ENCODE data around the gene HSPA4. TPM values are rescaled to one million over a fixed set of nuclear protein-coding genes. Genes with fewer than 3 reads are reported as not detected.

Gene HSPA4
- total and polyA plus RNA-seq, 2 donors (not counting 1 experiment from before 2014, with no cell fraction given) = 18.1 to 95.0 TPM

- ChIA-PET CTCF (no interaction called here), POLR2A (no interaction called here)
- Histone ChIP-seq H3K4me2 (replicated peaks; ENCODE audit: low read depth, low read length, poor library complexity, severe bottlenecking) (no peak overlapping the region), H3K9ac (ENCODE audit: low read length) (no peak overlapping the region), H3K79me2 (ENCODE audit: control insufficient read depth, insufficient read depth, low read length) (no peaks in the 10 kb centered on the region), H2AFZ (ENCODE audit: insufficient read depth, low read depth, low read length, poor library complexity, severe bottlenecking) (no peak overlapping the region), H3K9me3 (ENCODE audit: control extremely low read depth in 1 of 3, control insufficient read depth in 2 of 3, insufficient read depth in 1 of 3, low read length in 2 of 3) (no peaks in the 10 kb centered on the region), H3K27ac (ENCODE audit: low read length in 2 of 2) (no peak overlapping the region), H3K27me3 (replicated peaks in 1 of 4; ENCODE audit: control extremely low read depth in 1 of 4, control insufficient read depth in 3 of 4, insufficient read depth in 4 of 4, low read length in 3 of 4) (no peaks in the 10 kb centered on the region), H4K20me1 (ENCODE audit: control insufficient read depth, insufficient read depth, low read length, poor library complexity, severe bottlenecking) (no peaks in the 10 kb centered on the region), H3K4me1 (ENCODE audit: control insufficient read depth in 2 of 2, insufficient read depth in 2 of 2, low read length in 2 of 2) (no peaks in the 10 kb centered on the region), H3K4me3 (ENCODE audit: control extremely low read depth in 1 of 5, extremely low read depth in 1 of 5, insufficient read depth in 1 of 5, low read depth in 2 of 5, low read length in 4 of 5) (no peak overlapping the region), H3K36me3 (replicated peaks in 1 of 2; ENCODE audit: control extremely low read depth in 1 of 2, control insufficient read depth in 1 of 2, extremely low read depth in 1 of 2, insufficient read depth in 2 of 2, low read length in 1 of 2) (no peaks in the 10 kb centered on the region)
- peaks cover 3% of the 10 kb centered on the region for H3K27me3 Mint-ChIP-seq
- H3K4me1 Mint-ChIP-seq = peaks cover 10% of the 10 kb centered on the region
- H3K4me3 Mint-ChIP-seq = no peak overlapping the region
- H3K27ac Mint-ChIP-seq = no peak overlapping the region
- DNase-seq (no peak), ATAC-seq (ENCODE audit: low read depth) (no peak)
- TF ChIP-seq CTCF (IDR thresholded peaks at IDR 0.05) (no peak), EZH2 (IDR thresholded peaks at IDR 0.05; ENCODE audit: borderline replicate concordance, insufficient read depth, low read depth, low read length, poor library complexity, severe bottlenecking) (no peak)
- WGBS (ENCODE audit: insufficient coverage) = 90% methylated on average over 2 of the region's 4 CpGs
- intact Hi-C loops (cut with micrococcal nuclease) = loop anchor here (10.0 kb wide), 2 partner anchors 496 to 1026 kb away; partner anchors contain the start of gene FSTL4
- H3K9me3 Mint-ChIP-seq (ENCODE audit: insufficient read depth) = no peaks in the 10 kb centered on the region
Measured at GRCh38 chr5:133119233-133119711, 67.5 kb downstream of the HSPA4 start.

GRCh38 chr5:133120156-133120750, 68.4 kb downstream of the HSPA4 start:
- H2AFZ ChIP-seq (ENCODE audit: insufficient read depth, low read depth, low read length, poor library complexity, severe bottlenecking) = no peak overlapping the region
- peaks cover 3% of the 10 kb centered on the region for H3K27me3 Mint-ChIP-seq
- H3K4me1 ChIP-seq (ENCODE audit: control insufficient read depth in 2 of 2, insufficient read depth in 2 of 2, low read length in 2 of 2) = no peaks in the 10 kb centered on the region
- DNase-seq (no peak), ATAC-seq (ENCODE audit: low read depth) (no peak)
- H3K9me3 Mint-ChIP-seq (ENCODE audit: insufficient read depth) = no peaks in the 10 kb centered on the region
- no peak overlapping the region for H3K4me2 ChIP-seq (replicated peaks; ENCODE audit: low read depth, low read length, poor library complexity, severe bottlenecking)
- H3K27ac ChIP-seq (ENCODE audit: low read length in 2 of 2) = no peak overlapping the region
- no peak overlapping the region for H3K4me3 ChIP-seq (ENCODE audit: control extremely low read depth in 1 of 5, extremely low read depth in 1 of 5, insufficient read depth in 1 of 5, low read depth in 2 of 5, low read length in 4 of 5)
- ChIA-PET POLR2A (no interaction called here), CTCF (no interaction called here)
- H3K4me3 Mint-ChIP-seq = no peak overlapping the region
- H4K20me1 ChIP-seq (ENCODE audit: control insufficient read depth, insufficient read depth, low read length, poor library complexity, severe bottlenecking) = no peaks in the 10 kb centered on the region
- H3K4me1 Mint-ChIP-seq = peaks cover under 1% of the 10 kb centered on the region
- H3K79me2 ChIP-seq (ENCODE audit: control insufficient read depth, insufficient read depth, low read length) = no peaks in the 10 kb centered on the region
- intact Hi-C loops (cut with micrococcal nuclease) = no loop called here
- no peaks in the 10 kb centered on the region for H3K27me3 ChIP-seq (replicated peaks in 1 of 4; ENCODE audit: control extremely low read depth in 1 of 4, control insufficient read depth in 3 of 4, insufficient read depth in 4 of 4, low read length in 3 of 4)
- no peaks in the 10 kb centered on the region for H3K36me3 ChIP-seq (replicated peaks in 1 of 2; ENCODE audit: control extremely low read depth in 1 of 2, control insufficient read depth in 1 of 2, extremely low read depth in 1 of 2, insufficient read depth in 2 of 2, low read length in 1 of 2)
- H3K27ac Mint-ChIP-seq = no peak overlapping the region
- WGBS (ENCODE audit: insufficient coverage) = 77% methylated on average over 7 of the region's 7 CpGs
- H3K9ac ChIP-seq (ENCODE audit: low read length) = no peak overlapping the region
- TF ChIP-seq EZH2 (IDR thresholded peaks at IDR 0.05; ENCODE audit: borderline replicate concordance, insufficient read depth, low read depth, low read length, poor library complexity, severe bottlenecking) = no peak
- TF ChIP-seq CTCF (IDR thresholded peaks at IDR 0.05) = no peak
- no peaks in the 10 kb centered on the region for H3K9me3 ChIP-seq (ENCODE audit: control extremely low read depth in 1 of 3, control insufficient read depth in 2 of 3, insufficient read depth in 1 of 3, low read length in 2 of 3)

Data from B cell (primary cell).